ENCODE data around the gene LITAF. TPM values are rescaled to one million over a fixed set of nuclear protein-coding genes. Genes with fewer than 3 reads are reported as not detected.

Gene LITAF
- total RNA-seq, 2 donors from 2014 or later: 171 to 240 TPM

DNA sequence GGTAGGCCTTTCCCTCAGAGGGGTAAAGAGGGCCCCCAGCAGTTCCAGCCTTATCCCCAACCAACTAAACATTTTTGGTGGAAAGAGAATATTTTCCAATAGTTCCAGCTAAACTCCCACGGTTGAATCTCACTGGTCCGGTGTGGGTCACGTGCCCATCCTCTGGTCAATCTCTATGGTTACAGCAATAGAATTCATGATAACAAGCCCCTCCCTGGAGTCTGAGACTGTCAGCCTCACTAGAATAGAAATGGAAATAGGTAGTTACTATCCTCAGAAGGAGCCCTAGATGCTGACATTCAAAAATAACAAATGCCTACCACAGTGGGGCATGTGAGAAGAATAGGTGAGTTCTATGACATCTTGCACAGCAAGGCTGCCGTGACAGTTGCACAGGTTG, 37.5 kb upstream of the LITAF start:
- intact Hi-C loops (cut with DNase I, micrococcal nuclease): no loop called here
- DNase-seq (no peak), ATAC-seq (no peak)

DNA sequence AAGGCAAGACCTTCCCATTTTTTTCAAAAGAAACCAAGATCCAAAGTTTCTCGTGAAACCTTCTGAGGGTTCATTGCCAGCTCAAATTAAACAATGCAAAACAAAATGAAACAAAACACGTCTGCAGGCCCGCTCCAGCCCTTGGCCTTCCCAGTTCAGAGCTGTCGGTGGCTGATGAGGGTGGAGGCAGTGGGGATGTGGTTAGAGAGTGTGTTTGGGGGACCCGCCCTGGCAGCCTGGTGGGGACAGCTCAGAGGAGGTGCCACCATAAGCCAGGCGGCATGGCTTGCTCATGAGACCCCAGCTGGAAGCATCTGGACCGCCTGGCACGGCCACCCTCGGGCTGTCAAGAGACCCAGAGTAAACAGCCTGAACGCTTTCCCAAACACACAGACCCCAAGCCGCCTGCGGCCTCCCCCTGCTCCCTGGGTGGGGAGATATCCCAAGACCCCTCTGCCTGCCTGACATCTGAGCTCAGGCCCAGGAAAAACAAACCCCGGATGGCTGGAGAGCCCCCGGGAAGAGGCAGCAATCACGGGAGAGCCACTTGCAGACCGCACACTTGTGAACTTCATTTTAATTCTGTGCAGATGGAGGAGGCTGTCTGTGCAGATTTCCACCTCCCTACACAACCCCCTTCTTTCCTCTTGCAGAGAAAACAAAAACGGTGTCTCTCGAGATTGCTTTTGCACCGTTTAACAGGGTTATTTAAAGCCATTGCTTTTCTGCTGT, 35.4 kb upstream of the LITAF start:
- no peak for ATAC-seq
- DNase-seq: no peak
- intact Hi-C loops (cut with DNase I, micrococcal nuclease): no loop called here

GRCh38 chr16:11621539-11621919, 34.8 kb upstream of the LITAF start:
- DNase-seq (no peak), ATAC-seq (no peak)
- intact Hi-C loops (cut with DNase I, micrococcal nuclease): no loop called here

- no peak for DNase-seq
- intact Hi-C loops (cut with DNase I, micrococcal nuclease): no loop called here
- ATAC-seq: no peak
Measured at GRCh38 chr16:11620243-11621003, 33.7 kb upstream of the LITAF start.

GRCh38 chr16:11619327-11619851, 32.7 kb upstream of the LITAF start:
- ATAC-seq: no peak
- no peak for DNase-seq
- intact Hi-C loops (cut with DNase I, micrococcal nuclease): no loop called here

- DNase-seq: no peak
- intact Hi-C loops (cut with DNase I, micrococcal nuclease): no loop called here
- ATAC-seq: no peak
Measured at GRCh38 chr16:11618107-11618717, 31.5 kb upstream of the LITAF start.

DNA sequence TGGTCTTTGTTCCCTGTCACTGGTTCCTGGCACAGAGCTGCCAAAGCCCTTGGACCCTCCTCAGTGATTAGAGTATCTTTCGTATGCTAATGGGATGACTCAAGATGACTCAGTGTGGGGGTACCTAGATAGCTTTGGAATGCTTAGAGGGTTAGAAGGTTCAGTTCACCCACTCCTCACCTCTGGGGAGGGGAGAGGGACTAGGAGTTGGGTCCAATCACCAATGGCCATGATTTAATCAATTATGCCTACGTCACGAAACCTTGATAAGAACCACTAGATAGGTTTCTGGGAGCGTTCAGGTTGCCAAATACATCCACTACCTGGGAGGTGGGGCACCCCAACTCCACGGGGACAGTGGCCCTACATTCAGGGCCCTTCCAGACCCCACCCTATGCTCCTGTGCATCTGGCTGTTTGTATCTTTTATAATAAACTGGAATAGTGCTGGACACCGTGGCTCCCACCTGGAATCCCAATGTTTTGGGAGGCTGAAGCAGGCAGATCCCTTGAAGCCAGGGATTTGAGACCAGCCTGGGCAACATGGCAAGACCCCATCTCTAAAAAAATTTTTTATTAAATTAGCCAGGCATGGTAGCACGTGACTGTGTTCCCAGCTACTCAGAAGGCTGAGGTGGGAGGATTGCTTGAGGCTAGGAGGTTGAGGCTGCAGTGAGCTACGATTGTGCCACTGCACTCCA, 29.2 kb upstream of the LITAF start:
- intact Hi-C loops (cut with DNase I, micrococcal nuclease): no loop called here
- no peak for DNase-seq
- no peak for ATAC-seq

- intact Hi-C loops (cut with DNase I, micrococcal nuclease): no loop called here
- no peak for DNase-seq
- ATAC-seq: no peak
Measured at GRCh38 chr16:11614587-11615175, 28.0 kb upstream of the LITAF start.

- intact Hi-C loops (cut with DNase I, micrococcal nuclease): no loop called here
- DNase-seq (peak; percentile 85 to 90), ATAC-seq (peak; percentile 75)
Measured at GRCh38 chr16:11613381-11614303, 26.9 kb upstream of the LITAF start.

- ATAC-seq: no peak
- intact Hi-C loops (cut with DNase I, micrococcal nuclease): no loop called here
- DNase-seq: no peak
Measured at GRCh38 chr16:11612665-11613025, 25.9 kb upstream of the LITAF start.

DNA sequence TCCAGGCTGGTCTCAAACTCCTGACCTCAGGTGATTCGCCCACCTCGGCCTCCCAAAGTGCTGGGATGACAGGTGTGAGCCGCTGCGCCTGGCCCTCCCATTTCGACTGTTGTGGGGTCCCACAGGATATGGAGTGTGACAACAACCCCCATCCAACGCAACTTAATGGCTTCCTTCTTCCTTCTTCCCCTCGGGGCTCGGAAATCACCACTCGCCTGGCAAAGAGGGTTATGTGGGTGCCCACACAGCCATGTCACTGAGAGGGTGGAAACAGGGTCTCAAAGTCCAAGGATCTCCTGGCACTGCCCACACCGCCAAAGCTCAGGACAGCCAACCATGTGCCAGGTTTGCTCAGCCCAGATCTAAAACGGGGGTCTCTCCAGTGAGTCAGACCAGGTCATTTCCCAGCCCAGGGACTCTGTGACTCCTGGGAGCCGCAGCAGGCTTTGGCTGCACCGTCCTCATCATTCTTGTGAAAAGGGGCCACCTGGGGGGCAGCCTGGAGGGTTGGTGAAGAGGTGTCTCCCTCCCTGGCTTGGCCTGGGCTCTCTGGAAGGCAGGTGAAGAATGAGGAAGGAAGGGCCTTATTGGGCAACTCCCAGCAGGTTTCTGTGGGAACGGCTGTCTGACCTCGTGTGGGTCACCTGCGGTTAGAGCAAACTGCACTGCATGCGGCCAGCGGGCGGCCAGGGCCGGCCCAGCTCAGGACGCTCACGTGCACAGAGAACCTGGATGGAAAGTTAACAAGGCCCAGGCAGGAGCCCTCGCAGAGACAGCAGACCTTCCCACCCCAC, 25.3 kb upstream of the LITAF start:
- intact Hi-C loops (cut with DNase I, micrococcal nuclease): no loop called here
- ATAC-seq: peak; percentile 79
- DNase-seq: peak; percentile 78 to 91

- ATAC-seq (no peak), DNase-seq (no peak)
- intact Hi-C loops (cut with DNase I, micrococcal nuclease): no loop called here
Measured at GRCh38 chr16:11610580-11610979, 23.9 kb upstream of the LITAF start.

DNA sequence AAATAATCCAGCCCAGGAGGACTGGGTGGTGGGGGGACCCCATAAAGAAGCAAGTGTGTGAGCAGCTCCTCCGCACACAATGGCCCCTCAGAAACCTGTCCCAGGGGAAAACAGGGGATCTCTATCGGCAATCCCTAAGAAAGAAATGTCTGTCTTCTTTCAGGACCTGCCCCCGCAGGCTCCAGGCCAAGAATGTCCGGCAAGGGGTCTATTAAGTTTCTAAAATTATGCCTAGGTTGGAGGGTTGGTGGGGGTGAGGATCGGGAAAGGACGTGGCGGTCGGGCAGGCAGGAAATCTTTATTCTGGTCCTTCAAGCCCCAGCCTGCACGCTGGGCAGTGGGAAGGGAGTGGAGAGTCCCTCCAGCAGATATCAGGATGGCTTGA, 23.4 kb upstream of the LITAF start:
- ATAC-seq: no peak
- no peak for DNase-seq
- intact Hi-C loops (cut with DNase I, micrococcal nuclease): no loop called here

DNA sequence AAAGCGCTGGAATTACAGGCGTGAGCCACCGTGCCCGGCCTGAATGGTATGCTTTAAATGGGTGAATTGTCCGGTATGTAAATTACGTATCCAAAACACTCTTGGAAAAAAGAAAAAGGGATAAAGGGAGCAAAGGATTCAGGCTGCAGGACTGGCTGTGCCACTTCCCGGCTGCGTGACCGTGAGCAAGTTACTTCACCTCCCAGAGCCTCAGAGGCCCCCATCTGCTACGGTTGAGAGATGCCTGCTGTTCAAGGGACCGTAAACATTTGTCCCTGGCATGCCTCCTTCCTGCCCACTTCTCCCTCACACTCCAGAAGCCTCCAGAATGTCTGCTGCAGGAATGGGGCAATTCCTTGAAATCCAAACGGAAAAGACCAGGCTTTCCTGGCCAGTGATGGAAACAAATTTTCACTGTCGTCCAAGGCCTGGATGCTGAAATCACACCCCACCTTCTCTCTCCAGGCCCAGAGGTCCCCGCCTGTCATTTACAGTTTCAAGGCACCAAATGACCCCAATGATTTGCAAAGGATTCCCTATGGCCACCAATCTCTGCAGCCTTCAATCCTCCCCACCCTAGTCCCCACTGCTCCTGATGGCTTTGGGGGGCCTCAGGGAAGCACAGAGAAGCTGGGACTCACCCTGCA, 22.9 kb upstream of the LITAF start:
- intact Hi-C loops (cut with DNase I, micrococcal nuclease): no loop called here
- DNase-seq (no peak), ATAC-seq (no peak)

DNA sequence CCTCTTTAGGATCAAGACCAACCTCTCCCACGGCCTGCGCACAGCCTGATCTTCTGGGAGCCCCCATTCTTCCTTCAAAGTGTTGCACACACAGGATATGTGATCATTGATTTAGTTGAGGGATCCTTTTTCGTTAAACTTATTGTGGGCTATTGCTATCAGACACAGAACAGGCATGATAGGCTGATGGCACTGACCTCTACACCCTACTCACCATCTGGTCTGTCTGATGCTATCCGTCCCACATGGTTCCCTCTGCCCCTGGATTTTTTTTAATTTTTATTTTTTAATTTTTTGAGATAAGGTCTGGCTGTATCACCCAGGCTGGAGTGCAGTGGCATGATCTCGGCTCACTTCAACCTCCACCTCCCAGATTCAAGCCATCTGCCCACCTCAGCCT, 19.2 kb upstream of the LITAF start:
- ATAC-seq: no peak
- intact Hi-C loops (cut with DNase I, micrococcal nuclease): no loop called here

GRCh38 chr16:11605564-11605886, 18.8 kb upstream of the LITAF start:
- intact Hi-C loops (cut with DNase I, micrococcal nuclease): no loop called here
- ATAC-seq (no peak), DNase-seq (no peak)

More for the DNA sequence above, 19.2 kb upstream of the LITAF start:
- DNase-seq: no peak

All from left colon (tissue), 2 donors.